ENCODE results near the gene PRKAR2A.
"Not testable (repeated sequence)": the region's sequence is repeated elsewhere in the genome, so short reads cannot be mapped to it uniquely, and the experiment has no call there.

Gene PRKAR2A

DNA sequence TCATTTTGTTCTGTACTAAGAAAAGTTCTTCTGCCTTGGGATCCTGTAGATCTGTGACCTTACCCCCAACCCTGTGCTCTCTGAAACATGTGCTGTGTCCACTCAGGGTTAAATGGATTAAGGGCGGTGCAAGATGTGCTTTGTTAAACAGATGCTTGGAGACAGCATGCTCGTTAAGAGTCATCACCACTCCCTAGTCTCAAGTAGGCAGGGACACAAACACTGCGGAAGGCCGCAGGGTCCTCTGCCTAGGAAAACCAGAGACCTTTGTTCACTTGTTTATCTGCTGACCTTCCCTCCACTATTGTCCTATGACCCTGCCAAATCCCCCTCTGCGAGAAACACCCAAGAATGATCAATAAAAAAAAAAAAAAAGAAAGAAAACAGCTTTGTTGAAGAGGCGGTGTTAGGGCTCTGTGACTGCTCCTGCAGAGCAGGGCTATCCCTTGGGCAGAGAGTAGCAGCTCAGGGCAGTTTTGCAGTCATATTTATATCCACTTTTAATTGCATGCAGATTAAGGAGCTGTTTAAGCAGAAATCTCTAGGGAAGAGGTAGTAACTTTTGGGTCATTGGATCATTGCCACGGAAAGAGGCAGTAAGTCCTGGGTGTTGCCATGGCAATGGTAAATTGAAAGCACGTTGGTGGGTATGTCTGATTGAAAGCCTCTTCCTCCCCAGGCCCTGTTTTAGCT is 112.5 kb downstream of the PRKAR2A start:
- not testable (repeated sequence) for H3K4me3 ChIP-seq (ENCODE audit: insufficient read depth, low read depth, low read length); H3K36me3 ChIP-seq (ENCODE audit: control insufficient read depth, insufficient read depth, low read length); H3K9me3 ChIP-seq (ENCODE audit: control insufficient read depth, low read length); H3K27me3 ChIP-seq (ENCODE audit: control insufficient read depth, insufficient read depth, low read length, poor library complexity, severe bottlenecking); H3K27ac ChIP-seq (ENCODE audit: insufficient read depth, low read depth, low read length, poor library complexity, severe bottlenecking); H3K4me1 ChIP-seq (ENCODE audit: control insufficient read depth, insufficient read depth, low read length)
- WGBS, 2 experiments: 50 to 63% methylated on average over 6 of the region's 8 CpGs

GRCh38 chr3:48734541-48734940 is 113.1 kb downstream of the PRKAR2A start:
- H3K9me3 ChIP-seq (ENCODE audit: control insufficient read depth, low read length); H3K27ac ChIP-seq (ENCODE audit: insufficient read depth, low read depth, low read length, poor library complexity, severe bottlenecking); H3K36me3 ChIP-seq (ENCODE audit: control insufficient read depth, insufficient read depth, low read length); H3K4me3 ChIP-seq (ENCODE audit: insufficient read depth, low read depth, low read length); H3K4me1 ChIP-seq (ENCODE audit: control insufficient read depth, insufficient read depth, low read length); H3K27me3 ChIP-seq (ENCODE audit: control insufficient read depth, insufficient read depth, low read length, poor library complexity, severe bottlenecking): not testable (repeated sequence)
- WGBS, 2 experiments: 94 to 97% methylated on average over 19 to 25 of the region's 25 CpGs

- not testable (repeated sequence) for H3K27ac ChIP-seq (ENCODE audit: insufficient read depth, low read depth, low read length, poor library complexity, severe bottlenecking); H3K9me3 ChIP-seq (ENCODE audit: control insufficient read depth, low read length); H3K36me3 ChIP-seq (ENCODE audit: control insufficient read depth, insufficient read depth, low read length); H3K4me3 ChIP-seq (ENCODE audit: insufficient read depth, low read depth, low read length); H3K27me3 ChIP-seq (ENCODE audit: control insufficient read depth, insufficient read depth, low read length, poor library complexity, severe bottlenecking); H3K4me1 ChIP-seq (ENCODE audit: control insufficient read depth, insufficient read depth, low read length)
- WGBS, 2 experiments: 94 to 96% methylated on average over 19 to 35 of the region's 53 CpGs
Measured at GRCh38 chr3:48733752-48734518, 113.7 kb downstream of the PRKAR2A start.

DNA sequence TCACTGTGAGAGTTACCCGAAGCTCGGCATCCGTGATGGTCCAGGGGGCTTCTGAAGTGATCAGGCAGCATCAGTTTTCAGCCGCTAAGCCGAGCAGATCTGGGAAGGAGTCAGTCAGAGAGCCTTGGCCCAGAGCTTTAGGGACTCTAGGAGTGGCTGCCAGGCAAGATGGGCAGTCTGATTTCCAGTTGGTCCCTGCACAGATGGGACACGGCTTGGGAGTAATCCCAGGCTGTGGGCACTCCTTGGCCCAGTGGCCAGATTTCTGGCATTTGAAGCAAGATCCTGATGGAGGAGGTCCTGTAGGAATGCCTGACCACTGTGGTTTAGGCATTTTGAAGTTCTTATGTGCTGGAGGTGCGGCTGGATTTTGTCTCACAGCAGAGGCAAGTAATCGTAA is 120.2 kb downstream of the PRKAR2A start:
- H3K4me3 ChIP-seq (ENCODE audit: insufficient read depth, low read depth, low read length): no peak overlapping the region
- no peak overlapping the region for H3K27ac ChIP-seq (ENCODE audit: insufficient read depth, low read depth, low read length, poor library complexity, severe bottlenecking)
- H3K9me3 ChIP-seq (ENCODE audit: control insufficient read depth, low read length): no peaks in the 10 kb centered on the region
- H3K4me1 ChIP-seq (ENCODE audit: control insufficient read depth, insufficient read depth, low read length): no peaks in the 10 kb centered on the region
- H3K27me3 ChIP-seq (ENCODE audit: control insufficient read depth, insufficient read depth, low read length, poor library complexity, severe bottlenecking): no peaks in the 10 kb centered on the region
- H3K36me3 ChIP-seq (ENCODE audit: control insufficient read depth, insufficient read depth, low read length): no peaks in the 10 kb centered on the region
- WGBS, 2 experiments: 93 to 97% methylated on average over 8 of the region's 8 CpGs

DNA sequence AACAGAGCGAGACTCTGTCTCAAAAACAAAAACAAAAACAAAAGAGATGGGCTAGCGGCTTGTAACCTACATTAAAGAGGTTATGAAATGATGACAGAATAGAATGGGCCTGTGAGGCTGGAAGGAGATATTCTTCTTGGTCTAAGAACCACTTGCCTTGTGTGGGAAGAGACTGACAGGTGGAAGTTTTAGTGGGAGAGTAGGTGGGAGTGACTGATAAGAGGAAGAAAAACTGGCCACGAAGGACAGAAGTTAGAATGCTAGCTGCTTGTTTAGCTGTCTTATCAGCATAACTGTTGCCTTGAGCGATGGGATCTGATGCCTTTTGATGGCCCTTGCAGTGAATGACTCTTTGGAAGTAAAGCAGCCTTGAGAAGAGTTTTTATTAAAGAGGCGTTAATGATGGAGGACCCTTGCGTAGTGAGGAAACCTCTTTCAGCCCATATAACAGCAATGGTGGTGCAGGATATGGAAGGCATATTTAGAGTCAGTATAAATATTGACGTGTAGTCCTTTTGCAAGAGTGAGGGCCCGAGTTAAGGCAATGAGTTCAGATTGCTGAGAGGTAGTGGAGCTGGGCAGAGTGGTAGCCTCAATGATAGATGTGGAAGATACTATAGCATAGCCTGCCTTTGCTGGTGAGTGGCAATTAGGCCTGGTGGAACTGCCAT is 122.4 kb downstream of the PRKAR2A start:
- 94 to 95% methylated on average over 8 of the region's 8 CpGs for WGBS, 2 experiments
- H3K27ac ChIP-seq (ENCODE audit: insufficient read depth, low read depth, low read length, poor library complexity, severe bottlenecking); H3K27me3 ChIP-seq (ENCODE audit: control insufficient read depth, insufficient read depth, low read length, poor library complexity, severe bottlenecking); H3K4me1 ChIP-seq (ENCODE audit: control insufficient read depth, insufficient read depth, low read length); H3K4me3 ChIP-seq (ENCODE audit: insufficient read depth, low read depth, low read length); H3K9me3 ChIP-seq (ENCODE audit: control insufficient read depth, low read length); H3K36me3 ChIP-seq (ENCODE audit: control insufficient read depth, insufficient read depth, low read length): not testable (repeated sequence)

DNA sequence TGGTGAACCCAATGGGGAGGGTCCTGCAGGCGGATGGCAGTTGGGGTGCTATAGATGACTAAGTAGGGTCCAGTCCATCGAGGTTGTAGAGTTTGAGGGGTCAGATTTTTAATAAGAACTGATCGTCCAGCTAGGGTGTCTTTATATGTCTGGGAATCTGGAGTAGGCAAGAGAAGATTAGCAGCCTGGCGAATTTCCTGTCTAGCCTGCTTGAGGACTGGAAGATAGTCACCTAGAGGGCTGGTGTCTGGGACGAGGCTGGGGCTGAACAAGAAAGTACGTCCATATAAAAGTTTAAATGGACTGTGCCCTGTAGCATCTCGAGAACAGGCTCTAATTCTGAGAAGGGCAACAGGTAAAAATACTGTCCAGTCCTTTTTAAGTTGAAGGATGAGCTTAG is 123.9 kb downstream of the PRKAR2A start:
- no peaks in the 10 kb centered on the region for H3K36me3 ChIP-seq (ENCODE audit: control insufficient read depth, insufficient read depth, low read length)
- 90 to 91% methylated on average over 7 of the region's 7 CpGs for WGBS, 2 experiments
- no peaks in the 10 kb centered on the region for H3K4me1 ChIP-seq (ENCODE audit: control insufficient read depth, insufficient read depth, low read length)
- no peaks in the 10 kb centered on the region for H3K9me3 ChIP-seq (ENCODE audit: control insufficient read depth, low read length)
- no peak overlapping the region for H3K27ac ChIP-seq (ENCODE audit: insufficient read depth, low read depth, low read length, poor library complexity, severe bottlenecking)
- H3K4me3 ChIP-seq (ENCODE audit: insufficient read depth, low read depth, low read length): no peak overlapping the region
- H3K27me3 ChIP-seq (ENCODE audit: control insufficient read depth, insufficient read depth, low read length, poor library complexity, severe bottlenecking): no peaks in the 10 kb centered on the region

DNA sequence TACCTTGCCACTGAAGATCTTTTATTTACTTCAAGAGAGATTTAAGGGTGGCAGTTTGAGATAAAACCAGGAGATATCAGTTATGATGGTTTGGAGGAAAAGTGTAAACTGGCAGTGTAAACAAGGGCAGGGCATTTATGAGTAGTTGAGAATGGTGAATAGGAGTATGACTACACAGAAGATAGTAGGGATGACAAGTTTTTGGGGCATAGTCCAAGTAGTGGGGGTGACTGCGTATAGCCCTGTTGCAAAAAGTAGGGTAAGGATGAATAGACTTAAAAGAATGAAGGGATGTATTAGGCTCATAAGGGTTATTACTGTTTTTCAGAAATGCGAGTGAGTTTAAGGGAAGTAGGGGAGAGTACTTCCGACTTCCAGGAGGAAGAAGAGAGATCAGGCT is 124.4 kb downstream of the PRKAR2A start:
- not testable (repeated sequence) for H3K27me3 ChIP-seq (ENCODE audit: control insufficient read depth, insufficient read depth, low read length, poor library complexity, severe bottlenecking); H3K27ac ChIP-seq (ENCODE audit: insufficient read depth, low read depth, low read length, poor library complexity, severe bottlenecking); H3K4me3 ChIP-seq (ENCODE audit: insufficient read depth, low read depth, low read length); H3K9me3 ChIP-seq (ENCODE audit: control insufficient read depth, low read length); H3K36me3 ChIP-seq (ENCODE audit: control insufficient read depth, insufficient read depth, low read length); H3K4me1 ChIP-seq (ENCODE audit: control insufficient read depth, insufficient read depth, low read length)
- 93 to 96% methylated on average over 3 of the region's 3 CpGs for WGBS, 2 experiments

GRCh38 chr3:48716982-48717746 is 130.5 kb downstream of the PRKAR2A start, which contains the start of gene IP6K2:
Gene IP6K2, minus strand, starts transcription at chr3:48717221. Its CDS starts 21,930 bp downstream, at chr3:48695291.
- H3K36me3 ChIP-seq (ENCODE audit: control insufficient read depth, insufficient read depth, low read length): peaks cover 12% of the 10 kb centered on the region

DNA sequence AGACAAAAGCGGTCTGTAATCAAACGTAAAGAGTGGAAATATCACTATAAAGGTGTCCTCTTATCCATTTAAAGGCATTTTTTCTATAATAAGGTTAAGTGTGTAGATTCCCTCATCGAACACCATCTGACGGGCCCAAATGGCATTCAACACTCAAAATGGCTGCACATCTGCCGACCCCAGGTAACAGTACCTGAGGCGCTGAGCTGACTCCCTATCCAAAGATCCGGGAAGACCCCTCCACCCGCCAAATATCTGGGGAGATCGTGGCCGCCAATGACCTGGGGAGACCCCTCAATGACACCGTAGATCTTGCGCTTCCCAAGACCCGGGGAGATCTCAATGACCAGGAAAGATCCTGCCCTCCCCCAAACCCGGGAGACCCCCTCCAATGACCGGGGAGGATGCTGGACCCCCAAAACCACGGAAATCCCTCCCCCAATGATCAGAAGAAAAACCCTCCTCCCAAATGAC is 131.1 kb downstream of the PRKAR2A start:
- Histone ChIP-seq H3K36me3 (ENCODE audit: control insufficient read depth, insufficient read depth, low read length) (peaks cover 16% of the 10 kb centered on the region), H3K4me3 (ENCODE audit: insufficient read depth, low read depth, low read length) (peak overlapping the region; percentile 85), H3K4me1 (ENCODE audit: control insufficient read depth, insufficient read depth, low read length) (peaks cover 14% of the 10 kb centered on the region), H3K9me3 (ENCODE audit: control insufficient read depth, low read length) (no peaks in the 10 kb centered on the region), H3K27ac (ENCODE audit: insufficient read depth, low read depth, low read length, poor library complexity, severe bottlenecking) (peak overlapping the region; percentile 94), H3K27me3 (ENCODE audit: control insufficient read depth, insufficient read depth, low read length, poor library complexity, severe bottlenecking) (no peaks in the 10 kb centered on the region)
- 0% methylated on average over 16 of the region's 16 CpGs for WGBS, 2 experiments

More at GRCh38 chr3:48716982-48717746, 130.5 kb downstream of the PRKAR2A start, which contains the start of gene IP6K2:
- no peaks in the 10 kb centered on the region for H3K27me3 ChIP-seq (ENCODE audit: control insufficient read depth, insufficient read depth, low read length, poor library complexity, severe bottlenecking)
- 6 to 7% methylated on average over 38 of the region's 38 CpGs for WGBS, 2 experiments
- H3K9me3 ChIP-seq (ENCODE audit: control insufficient read depth, low read length): no peaks in the 10 kb centered on the region
- H3K4me3 ChIP-seq (ENCODE audit: insufficient read depth, low read depth, low read length): peak within 1 kb of the TSS; percentile 85
- H3K4me1 ChIP-seq (ENCODE audit: control insufficient read depth, insufficient read depth, low read length): peaks cover 14% of the 10 kb centered on the region
- peak within 1 kb of the TSS; percentile 94 for H3K27ac ChIP-seq (ENCODE audit: insufficient read depth, low read depth, low read length, poor library complexity, severe bottlenecking)
